ENCODE data around the gene SORL1. TPM values are rescaled to one million over a fixed set of nuclear protein-coding genes. Genes with fewer than 3 reads are reported as not detected.
A peak's percentile ranks its signal among the peaks of the same experiment; 100 is the strongest.

The SORL1 gene
- polyA plus RNA-seq, 3 donors, result 52.5 to 61.9 (median 59.4) TPM

DNA sequence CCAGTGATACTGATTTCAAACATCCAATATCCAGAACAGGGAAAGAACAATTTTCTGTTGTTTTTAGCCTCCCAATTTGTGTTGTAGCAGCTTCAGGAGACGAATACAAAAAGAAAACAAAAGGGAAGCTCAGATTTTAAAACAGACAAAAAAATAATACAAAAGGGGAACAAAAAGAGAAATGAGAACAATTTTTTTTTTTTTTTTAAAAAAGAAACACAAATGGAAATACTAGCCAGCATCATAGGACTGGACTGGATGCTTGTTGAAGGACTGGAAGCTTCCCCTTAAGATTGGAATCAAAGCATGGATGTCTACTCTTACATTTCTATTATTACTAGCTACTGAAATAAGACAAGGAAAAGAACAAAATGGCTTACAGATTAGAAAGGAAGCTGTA, 46.5 kb upstream of the SORL1 start:
- intact Hi-C loops (cut with micrococcal nuclease), result no loop called here
- peaks cover 0 to 17% (median 10%) of the 10 kb centered on the region in 7 donors for H3K9me3 Mint-ChIP-seq
- no peaks in the 10 kb centered on the region for H3K79me2 ChIP-seq (ENCODE audit: insufficient read depth, low read length)

DNA sequence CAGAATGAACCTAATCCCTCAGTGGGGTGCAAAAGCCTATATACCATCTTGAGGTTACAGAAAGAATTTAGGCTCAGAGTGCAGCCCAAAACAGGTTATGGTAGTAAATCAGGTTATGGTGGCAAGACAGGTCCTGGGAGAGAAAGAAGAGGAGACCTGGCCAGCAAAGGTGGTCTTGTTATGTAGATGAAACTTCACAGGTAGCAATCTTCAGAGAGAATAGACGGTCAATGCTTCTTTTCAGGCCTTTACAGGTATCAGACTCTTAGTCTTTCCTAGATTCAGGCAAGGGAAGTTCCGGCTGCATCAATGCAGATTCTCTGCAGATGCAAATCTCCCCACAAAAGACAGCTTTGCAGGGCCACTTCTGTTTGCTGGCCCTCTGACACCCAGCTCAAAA, 45.8 kb upstream of the SORL1 start:
- Mint-ChIP-seq H3K27me3 (ENCODE audit: low read depth in 3 of 3) (peaks cover 0 to 2% (median 0%) of the 10 kb centered on the region in 3 donors), H3K27ac (peak overlapping the region in 1 of 7 donors; percentile 50), H3K9me3 (peaks cover 0 to 14% (median 10%) of the 10 kb centered on the region in 7 donors), H3K36me3 (peaks cover 0 to 3% of the 10 kb centered on the region in 2 donors), H3K4me1 (peaks cover 14% of the 10 kb centered on the region), H3K4me3 (no peak overlapping the region)
- Histone ChIP-seq H3K9me3 (replicated peaks in 1 of 2; ENCODE audit: control insufficient read depth in 1 of 2, insufficient read depth in 1 of 2, low read length in 2 of 2) (peaks cover 0 to 4% of the 10 kb centered on the region in 2 donors), H3K4me3 (replicated peaks in 1 of 3; ENCODE audit: low read depth in 2 of 3, low read length in 3 of 3) (no peak overlapping the region), H3K4me2 (replicated peaks; ENCODE audit: extremely low read depth, low read length, poor library complexity, severe bottlenecking) (no peak overlapping the region), H3K9ac (ENCODE audit: insufficient read depth, low read length, poor library complexity, severe bottlenecking) (no peak overlapping the region), H4K20me1 (ENCODE audit: insufficient read depth, low read length) (no peaks in the 10 kb centered on the region), H2AFZ (ENCODE audit: insufficient read depth, low read depth, low read length, poor library complexity, severe bottlenecking) (no peak overlapping the region), H3K27me3 (ENCODE audit: control insufficient read depth in 2 of 2, insufficient read depth in 2 of 2, low read length in 2 of 2) (no peaks in the 10 kb centered on the region), H3K27ac (ENCODE audit: low read depth in 1 of 2, low read length in 2 of 2) (peak overlapping the region in 1 of 2 donors; percentile 82), H3K36me3 (replicated peaks in 1 of 2; ENCODE audit: control insufficient read depth in 1 of 2, insufficient read depth in 2 of 2, low read length in 2 of 2) (no peaks in the 10 kb centered on the region), H3K4me1 (ENCODE audit: control insufficient read depth in 1 of 2, insufficient read depth in 2 of 2, low read length in 2 of 2) (peaks cover 15 to 21% of the 10 kb centered on the region in 2 donors), H3K79me2 (ENCODE audit: insufficient read depth, low read length) (no peaks in the 10 kb centered on the region)
- intact Hi-C loops (cut with micrococcal nuclease), result no loop called here
- DNase-seq, result no peak
- 92% methylated on average over 2 of the region's 2 CpGs for WGBS (ENCODE audit: insufficient coverage)
- TF ChIP-seq, protein P1, sequence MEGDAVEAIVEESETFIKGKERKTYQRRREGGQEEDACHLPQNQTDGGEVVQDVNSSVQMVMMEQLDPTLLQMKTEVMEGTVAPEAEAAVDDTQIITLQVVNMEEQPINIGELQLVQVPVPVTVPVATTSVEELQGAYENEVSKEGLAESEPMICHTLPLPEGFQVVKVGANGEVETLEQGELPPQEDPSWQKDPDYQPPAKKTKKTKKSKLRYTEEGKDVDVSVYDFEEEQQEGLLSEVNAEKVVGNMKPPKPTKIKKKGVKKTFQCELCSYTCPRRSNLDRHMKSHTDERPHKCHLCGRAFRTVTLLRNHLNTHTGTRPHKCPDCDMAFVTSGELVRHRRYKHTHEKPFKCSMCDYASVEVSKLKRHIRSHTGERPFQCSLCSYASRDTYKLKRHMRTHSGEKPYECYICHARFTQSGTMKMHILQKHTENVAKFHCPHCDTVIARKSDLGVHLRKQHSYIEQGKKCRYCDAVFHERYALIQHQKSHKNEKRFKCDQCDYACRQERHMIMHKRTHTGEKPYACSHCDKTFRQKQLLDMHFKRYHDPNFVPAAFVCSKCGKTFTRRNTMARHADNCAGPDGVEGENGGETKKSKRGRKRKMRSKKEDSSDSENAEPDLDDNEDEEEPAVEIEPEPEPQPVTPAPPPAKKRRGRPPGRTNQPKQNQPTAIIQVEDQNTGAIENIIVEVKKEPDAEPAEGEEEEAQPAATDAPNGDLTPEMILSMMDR (IDR thresholded peaks at IDR 0.05), result no peak

More for the DNA sequence above, 46.5 kb upstream of the SORL1 start:
- peaks cover 0 to 2% (median 0%) of the 10 kb centered on the region in 3 donors for H3K27me3 Mint-ChIP-seq (ENCODE audit: low read depth in 3 of 3)
- WGBS (ENCODE audit: insufficient coverage), result no CpG with 5 or more reads among the region's 1 CpG
- H3K36me3 Mint-ChIP-seq, result peaks cover 0 to 3% of the 10 kb centered on the region in 2 donors
- peaks cover 14% of the 10 kb centered on the region for H3K4me1 Mint-ChIP-seq
- no peaks in the 10 kb centered on the region for H3K36me3 ChIP-seq (replicated peaks in 1 of 2; ENCODE audit: control insufficient read depth in 1 of 2, insufficient read depth in 2 of 2, low read length in 2 of 2)
- DNase-seq, result peak; percentile 17 to 48 (median 25)
- peak overlapping the region; percentile 74 to 94 (median 88) for H3K27ac Mint-ChIP-seq
- no peaks in the 10 kb centered on the region for H3K27me3 ChIP-seq (ENCODE audit: control insufficient read depth in 2 of 2, insufficient read depth in 2 of 2, low read length in 2 of 2)
- no peak overlapping the region for H2AFZ ChIP-seq (ENCODE audit: insufficient read depth, low read depth, low read length, poor library complexity, severe bottlenecking)
- peaks cover 0 to 4% of the 10 kb centered on the region in 2 donors for H3K9me3 ChIP-seq (replicated peaks in 1 of 2; ENCODE audit: control insufficient read depth in 1 of 2, insufficient read depth in 1 of 2, low read length in 2 of 2)
- peak overlapping the region; percentile 23 to 82 for H3K27ac ChIP-seq (ENCODE audit: low read depth in 1 of 2, low read length in 2 of 2)
- H3K4me3 ChIP-seq (replicated peaks in 1 of 3; ENCODE audit: low read depth in 2 of 3, low read length in 3 of 3), result peak overlapping the region in 1 of 3 experiments; percentile 23
- peak overlapping the region in 1 of 2 donors; percentile 26 for H3K4me3 Mint-ChIP-seq
- H3K9ac ChIP-seq (ENCODE audit: insufficient read depth, low read length, poor library complexity, severe bottlenecking), result no peak overlapping the region
- H4K20me1 ChIP-seq (ENCODE audit: insufficient read depth, low read length), result no peaks in the 10 kb centered on the region
- TF ChIP-seq, protein P1 (IDR thresholded peaks at IDR 0.05), result no peak
- H3K4me1 ChIP-seq (ENCODE audit: control insufficient read depth in 1 of 2, insufficient read depth in 2 of 2, low read length in 2 of 2), result peaks cover 15 to 21% of the 10 kb centered on the region in 2 donors
- H3K4me2 ChIP-seq (replicated peaks; ENCODE audit: extremely low read depth, low read length, poor library complexity, severe bottlenecking), result peak overlapping the region; percentile 44

Data from CD14-positive monocyte (primary cell).